WTC11 (cell line): Measurements from ENCODE around the gene EVL. TPM values are rescaled to one million over a fixed set of nuclear protein-coding genes. Genes with fewer than 3 reads are reported as not detected.

Experiments
- ATAC-seq: fragments of 200-7000 bp; cut with Tn5 transposase; 2 replicates; pipeline ENCODE4 v1.10.0; 2021; ENCODE audit warnings: mild to moderate bottlenecking, moderate library complexity
- CTCF ChIA-PET: fragments of 300-600 bp; sonication (Branson Sonifier 250); formaldehyde crosslinking; loops from one replicate; lab custom pipeline; 2021; ENCODE audit warnings: antibody characterized with exemption; lab: Charles Lee
- POLR2A ChIA-PET: fragments of 350-600 bp; sonication (Branson Sonifier 250); formaldehyde crosslinking; loops from one replicate; lab custom pipeline; 2021; ENCODE audit warnings: antibody characterized with exemption; lab: Charles Lee
- DNase-seq: peaks from one replicate; pipeline ENCODE4 v3.0.0; 2021; ENCODE audit warnings: low spot score
- H3K27ac Mint-ChIP-seq: 2 replicates; pipeline ENCODE4 v1.8.0; 2021; ENCODE audit warnings: mixed read lengths
- H3K27me3 Mint-ChIP-seq: 2 replicates; pipeline ENCODE4 v1.8.0; 2021; ENCODE audit warnings: low read depth, mild to moderate bottlenecking, moderate library complexity, mixed read lengths
- H3K36me3 Mint-ChIP-seq: 2 replicates; pipeline ENCODE4 v1.8.0; 2021; ENCODE audit warnings: mixed read lengths
- H3K4me1 Mint-ChIP-seq: 2 replicates; pipeline ENCODE4 v1.8.0; 2022; ENCODE audit warnings: mixed read lengths
- H3K4me3 Mint-ChIP-seq: 2 replicates; pipeline ENCODE4 v1.8.0; 2021; ENCODE audit warnings: mild to moderate bottlenecking, moderate library complexity, mixed read lengths
- H3K9me3 Mint-ChIP-seq: 2 replicates; pipeline ENCODE4 v1.8.0; 2021; ENCODE audit warnings: mixed read lengths
- CBFB ChIP-seq: sonication (generic); formaldehyde crosslinking; IDR thresholded peaks from 2 replicates; pipeline ENCODE4 v1.8.1; 2022; ENCODE audit warnings: mild to moderate bottlenecking, low read depth, missing genetic modification reagents
- CDX4 ChIP-seq: fragments of 250-450 bp; sonication (Bioruptor Pico); IDR thresholded peaks from 2 replicates; pipeline ENCODE4 v1.9.0; 2021; ENCODE audit warnings: moderate library complexity, mild to moderate bottlenecking, inconsistent platforms, borderline replicate concordance
- FOXK1 ChIP-seq: sonication (generic); formaldehyde crosslinking; IDR thresholded peaks from 2 replicates; pipeline ENCODE4 v1.8.0; 2022; ENCODE audit warnings: mild to moderate bottlenecking, moderate library complexity, missing genetic modification reagents
- GABPB1 ChIP-seq: sonication (generic); formaldehyde crosslinking; IDR thresholded peaks from 2 replicates; pipeline ENCODE4 v1.8.1; 2023; ENCODE audit warnings: mild to moderate bottlenecking, missing genetic modification reagents
- PRRX2 ChIP-seq: fragments of 250-450 bp; sonication (Bioruptor Pico); IDR thresholded peaks from 2 replicates; pipeline ENCODE4 v1.8.0; 2021; ENCODE audit warnings: mild to moderate bottlenecking
- SP1 ChIP-seq: sonication (generic); formaldehyde crosslinking; conservative IDR thresholded peaks from 2 replicates; pipeline ENCODE4 v1.8.1; 2022; ENCODE audit warnings: missing genetic modification reagents
- ZNF121 ChIP-seq: sonication (generic); formaldehyde crosslinking; IDR thresholded peaks from 2 replicates; pipeline ENCODE4 v1.8.0; 2023; ENCODE audit warnings: missing genetic modification reagents
- ZNF281 ChIP-seq: sonication (generic); formaldehyde crosslinking; IDR thresholded peaks from 2 replicates; pipeline ENCODE4 v1.8.0; 2023; ENCODE audit warnings: mild to moderate bottlenecking, missing genetic modification reagents
- ZNF425 ChIP-seq: fragments of 250-450 bp; sonication (Bioruptor Pico); conservative IDR thresholded peaks from 2 replicates; pipeline ENCODE4 v1.9.0; 2021; ENCODE audit warnings: mild to moderate bottlenecking
- ZNF671 ChIP-seq: fragments of 250-450 bp; sonication (Bioruptor Pico); IDR thresholded peaks from 2 replicates; pipeline ENCODE4 v1.8.0; 2021; ENCODE audit warnings: mild to moderate bottlenecking
- ZSCAN18 ChIP-seq: fragments of 250-450 bp; sonication (Bioruptor Pico); IDR thresholded peaks from 2 replicates; pipeline ENCODE4 v2.1.2; 2022; ENCODE audit warnings: mild to moderate bottlenecking, moderate library complexity
- total RNA-seq: library from RNA; stranded (reverse); gene quantifications from 3 replicates; pipeline ENCODE4 v1.2.3, GENCODE V29; 2021

Gene EVL
- total RNA-seq, 1 experiment from 2014 or later, result 60.8 TPM

GRCh38 chr14:100067481-100067880, 2.3 kb downstream of the EVL start (continued):
- TF ChIP-seq ZNF281 (CRISPR knock-in tag) (no peak), SP1 (CRISPR knock-in tag) (no peak)

- H3K36me3 Mint-ChIP-seq, result no peaks in the 10 kb centered on the region
- no peak for TF ChIP-seq ZNF121 (CRISPR knock-in tag)
- TF ChIP-seq ZNF425 (CRISPR knock-in tag), result no peak
- TF ChIP-seq ZNF671, result no peak
- CTCF ChIA-PET, result interaction anchor here (2.5 kb wide), 1 partner anchor 40 kb away, joined by 9 read pairs; no protein-coding TSS in a partner anchor
- POLR2A ChIA-PET, result no interaction called here
- no peak for DNase-seq
- peaks cover 15% of the 10 kb centered on the region for H3K4me1 Mint-ChIP-seq
- no peaks in the 10 kb centered on the region for H3K9me3 Mint-ChIP-seq
- peak overlapping the region; percentile 27; the same call in 1 of the 2 replicates for H3K27ac Mint-ChIP-seq
- no peak overlapping the region for H3K4me3 Mint-ChIP-seq
- no peaks in the 10 kb centered on the region; the same call in 1 of the 2 replicates for H3K27me3 Mint-ChIP-seq
- ATAC-seq, result no peak
These were observed 3.0 kb downstream of the EVL start for GRCh38 chr14:100067971-100068959.

- ChIA-PET POLR2A (no interaction called here), CTCF (interaction anchor here (0.7 to 2.5 kb wide), 4 partner anchors 10 to 124 kb away, joined by 3 to 9 read pairs (median 4); no protein-coding TSS in a partner anchor)
- Mint-ChIP-seq H3K9me3 (no peaks in the 10 kb centered on the region), H3K4me1 (peaks cover 15% of the 10 kb centered on the region), H3K4me3 (no peak overlapping the region), H3K27me3 (no peaks in the 10 kb centered on the region; the same call in 1 of the 2 replicates), H3K36me3 (no peaks in the 10 kb centered on the region), H3K27ac (no peak overlapping the region)
- ATAC-seq (no peak), DNase-seq (no peak)
- TF ChIP-seq ZSCAN18, result no peak
These were observed 4.1 kb downstream of the EVL start for GRCh38 chr14:100069161-100069800.

GRCh38 chr14:100070310-100070709, 5.1 kb downstream of the EVL start:
- no peak overlapping the region for H3K4me3 Mint-ChIP-seq
- no peaks in the 10 kb centered on the region for H3K9me3 Mint-ChIP-seq
- no peak for DNase-seq
- TF ChIP-seq CBFB (CRISPR knock-in tag), result no peak
- TF ChIP-seq CDX4, result no peak
- no peak for TF ChIP-seq GABPB1
- no peak for TF ChIP-seq FOXK1 (CRISPR knock-in tag)
- TF ChIP-seq PRRX2 (CRISPR knock-in tag), result no peak
- ChIA-PET CTCF (interaction anchor here (0.7 to 2.5 kb wide), 4 partner anchors 9 to 123 kb away, joined by 3 to 9 read pairs (median 4); no protein-coding TSS in a partner anchor), POLR2A (no interaction called here)
- peaks cover 18% of the 10 kb centered on the region for H3K4me1 Mint-ChIP-seq
- H3K36me3 Mint-ChIP-seq, result no peaks in the 10 kb centered on the region
- H3K27me3 Mint-ChIP-seq, result no peaks in the 10 kb centered on the region; the same call in 1 of the 2 replicates
- H3K27ac Mint-ChIP-seq, result peak overlapping the region; percentile 69; the same call in 1 of the 2 replicates
- ATAC-seq, result no peak
